A673 (cell line): ENCODE results near the gene TSPAN12. TPM values are rescaled to one million over a fixed set of nuclear protein-coding genes. Genes with fewer than 3 reads are reported as not detected.
A peak's percentile ranks its signal among the peaks of the same experiment; 100 is the strongest.

Source experiments
- BruUV-seq: library from RNA; stranded (reverse); fragments of 400-500 nt; replicated peaks from 2 replicates; lab custom pipeline; 2021; lab: Mats Ljungman, UMichigan
- CTCF ChIA-PET: fragments of 300-600 bp; sonication (Branson Sonifier 250); formaldehyde crosslinking; loops from one replicate; lab custom pipeline; 2022; ENCODE audit warnings: antibody characterized with exemption; lab: Charles Lee
- POLR2A ChIA-PET: fragments of 300-600 bp; sonication (Branson Sonifier 250); formaldehyde crosslinking; loops from one replicate; lab custom pipeline; 2022; ENCODE audit warnings: antibody characterized with exemption; ENCODE audit not compliant: low non-redundant PET; lab: Charles Lee
- DNase-seq: peaks from one replicate; pipeline ENCODE4 v3.0.0-alpha.2; 2015; ENCODE audit warnings: low spot score
- H3K27ac ChIP-seq: fragments of 200-600 bp; sonication (generic); 2 replicates; pipeline ENCODE4 v1.5.1; 2016; ENCODE audit warnings: mixed run types, low read depth, mild to moderate bottlenecking, mixed read lengths, antibody characterized with exemption, low read length; ENCODE audit not compliant: poor library complexity, severe bottlenecking
- H3K27me3 ChIP-seq: fragments of 200-600 bp; sonication (generic); replicated peaks from 2 replicates; pipeline ENCODE4 v1.6.1; 2017; ENCODE audit warnings: mixed run types, low read depth, mild to moderate bottlenecking, mixed read lengths, antibody characterized with exemption, low read length; ENCODE audit not compliant: insufficient read depth, poor library complexity
- H3K36me3 ChIP-seq: fragments of 200-600 bp; sonication (generic); 2 replicates; pipeline ENCODE4 v1.6.1; 2016; ENCODE audit warnings: mixed run types, mild to moderate bottlenecking, mixed read lengths, antibody characterized with exemption, low read length; ENCODE audit not compliant: insufficient read depth, poor library complexity, severe bottlenecking
- H3K4me1 ChIP-seq: fragments of 200-600 bp; sonication (generic); 2 replicates; pipeline ENCODE4 v1.6.1; 2017; ENCODE audit warnings: mixed run types, mild to moderate bottlenecking, mixed read lengths, antibody characterized with exemption, low read length; ENCODE audit not compliant: insufficient read depth, poor library complexity, severe bottlenecking
- H3K4me3 ChIP-seq: fragments of 200-600 bp; sonication (generic); 2 replicates; pipeline ENCODE4 v1.5.1; 2016; ENCODE audit warnings: low read depth, mixed run types, mild to moderate bottlenecking, mixed read lengths, low read length; ENCODE audit not compliant: poor library complexity, severe bottlenecking
- H3K9me3 ChIP-seq: fragments of 200-600 bp; sonication (generic); 2 replicates; pipeline ENCODE4 v1.6.1; 2016; ENCODE audit warnings: mixed run types, low read depth, mild to moderate bottlenecking, mixed read lengths, antibody characterized with exemption, low read length; ENCODE audit not compliant: poor library complexity, severe bottlenecking
- CTCF ChIP-seq: fragments of 300-800, 200-600 bp; sonication (generic); conservative IDR thresholded peaks from 2 replicates; pipeline ENCODE4 v1.5.1; 2017; ENCODE audit warnings: low read depth, mild to moderate bottlenecking, antibody characterized with exemption, low read length, moderate library complexity, mixed read lengths
- EZH2 ChIP-seq: fragments of 200-600 bp; sonication (generic); IDR thresholded peaks from 2 replicates; pipeline ENCODE4 v1.6.1; 2017; ENCODE audit warnings: borderline replicate concordance, low read depth, mild to moderate bottlenecking, mixed read lengths, antibody characterized with exemption, low read length; ENCODE audit not compliant: poor library complexity, severe bottlenecking
- intact Hi-C: fragments of 100-400 bp; cut with micrococcal nuclease; formaldehyde crosslinking; loops from one replicate; pipeline ENCODE4 v1.10.0; 2022; ENCODE audit not compliant: unreplicated experiment
- total RNA-seq: library from RNA; stranded (reverse); gene quantifications from 2 replicates; pipeline ENCODE4 v1.2.3, GENCODE V29; 2021

Gene TSPAN12
- total RNA-seq, 1 experiment from 2014 or later, result 1.5 TPM

- H3K27ac ChIP-seq, result no peak overlapping the region
- H3K4me1 ChIP-seq, result no peaks in the 10 kb centered on the region
- ChIA-PET CTCF (no interaction called here), POLR2A (no interaction called here)
- TF ChIP-seq CTCF (no peak), EZH2 (no peak)
- peaks cover 9% of the 10 kb centered on the region for H3K27me3 ChIP-seq
- intact Hi-C loops, result loop anchor here (5.0 kb wide), 1 partner anchor 49 kb away; no protein-coding TSS in a partner anchor
- peak; percentile 46 for DNase-seq
- H3K36me3 ChIP-seq, result no peaks in the 10 kb centered on the region
- H3K4me3 ChIP-seq, result peak overlapping the region; percentile 68
- BruUV-seq, result no TSS peak
- no peaks in the 10 kb centered on the region for H3K9me3 ChIP-seq
Observed at GRCh38 chr7:120856621-120857352, 1.2 kb downstream of the TSPAN12 start.

GRCh38 chr7:120856198-120856597 is 1.7 kb downstream of the TSPAN12 start:
- TF ChIP-seq CTCF (no peak), EZH2 (no peak)
- intact Hi-C loops, result loop anchor here (5.0 kb wide), 1 partner anchor 49 kb away; no protein-coding TSS in a partner anchor

GRCh38 chr7:120852700-120853099 is 5.2 kb downstream of the TSPAN12 start:
- ChIA-PET POLR2A (no interaction called here), CTCF (no interaction called here)
- no TSS peak for BruUV-seq
- no peaks in the 10 kb centered on the region for H3K36me3 ChIP-seq
- TF ChIP-seq CTCF (no peak), EZH2 (no peak)
- intact Hi-C loops, result no loop called here
- H3K4me3 ChIP-seq, result no peak overlapping the region
- H3K27ac ChIP-seq, result no peak overlapping the region
- peaks cover 9% of the 10 kb centered on the region for H3K27me3 ChIP-seq
- DNase-seq, result no peak
- H3K9me3 ChIP-seq, result no peaks in the 10 kb centered on the region
- H3K4me1 ChIP-seq, result no peaks in the 10 kb centered on the region

More at GRCh38 chr7:120856198-120856597, 1.7 kb downstream of the TSPAN12 start:
- no peak overlapping the region for H3K27ac ChIP-seq
- H3K36me3 ChIP-seq, result no peaks in the 10 kb centered on the region
- BruUV-seq, result no TSS peak
- no peak for DNase-seq
- no peaks in the 10 kb centered on the region for H3K4me1 ChIP-seq
- peaks cover 9% of the 10 kb centered on the region for H3K27me3 ChIP-seq
- no peaks in the 10 kb centered on the region for H3K9me3 ChIP-seq
- no peak overlapping the region for H3K4me3 ChIP-seq
- ChIA-PET POLR2A (no interaction called here), CTCF (no interaction called here)
